HepG2 (cell line): Measurements from ENCODE around the gene HYAL2. TPM values are rescaled to one million over a fixed set of nuclear protein-coding genes. Genes with fewer than 3 reads are reported as not detected.

Source experiments
- BCL6 ChIP-seq: IDR thresholded peaks from 2 replicates; pipeline ENCODE4 v1.6.1; 2016; ENCODE audit warnings: missing genetic modification reagents, missing compliant biosample characterization
- EEA1 ChIP-seq: sonication (generic); formaldehyde crosslinking; IDR thresholded peaks from 2 replicates; pipeline ENCODE4 v1.5.1; 2020; ENCODE audit warnings: mild to moderate bottlenecking, missing genetic modification reagents, borderline replicate concordance
- FOSL2 ChIP-seq: sonication (generic); formaldehyde crosslinking; IDR thresholded peaks from 2 replicates; pipeline ENCODE4 v1.4.0; 2020; ENCODE audit warnings: missing genetic modification reagents
- FOXC1 ChIP-seq: sonication (generic); formaldehyde crosslinking; IDR thresholded peaks from 2 replicates; pipeline ENCODE4 v1.8.0; 2022; ENCODE audit warnings: mild to moderate bottlenecking, missing genetic modification reagents, borderline replicate concordance
- FOXO4 ChIP-seq: sonication (generic); formaldehyde crosslinking; conservative IDR thresholded peaks from 2 replicates; pipeline ENCODE4 v1.8.1; 2023; ENCODE audit warnings: missing genetic modification reagents
- GATAD1 ChIP-seq: IDR thresholded peaks from 2 replicates; pipeline ENCODE4 v1.6.1; 2016; ENCODE audit warnings: missing genetic modification reagents, missing compliant biosample characterization
- NCOA1 ChIP-seq: sonication (generic); formaldehyde crosslinking; IDR thresholded peaks from 2 replicates; pipeline ENCODE4 v1.9.0; 2021; ENCODE audit warnings: missing genetic modification reagents
- SRY ChIP-seq: sonication (generic); formaldehyde crosslinking; IDR thresholded peaks from 2 replicates; pipeline ENCODE4 v1.8.0; 2022; ENCODE audit warnings: mild to moderate bottlenecking, missing genetic modification reagents
- U2AF1 ChIP-seq: fragments of 200-400 bp; formaldehyde crosslinking; optimal IDR thresholded peaks from 2 replicates; pipeline ENCODE3; 2017; ENCODE audit warnings: mild to moderate bottlenecking, low read depth, low read length
- ZBTB4 ChIP-seq: sonication (generic); formaldehyde crosslinking; IDR thresholded peaks from 2 replicates; pipeline ENCODE4 v1.4.0; 2020; ENCODE audit warnings: missing genetic modification reagents, mild to moderate bottlenecking, borderline replicate concordance
- ZC3H13 ChIP-seq: sonication (generic); formaldehyde crosslinking; IDR thresholded peaks from 2 replicates; pipeline ENCODE4 v1.8.1; 2023; ENCODE audit warnings: mild to moderate bottlenecking, missing genetic modification reagents, moderate library complexity
- ZFP91 ChIP-seq: sonication (generic); formaldehyde crosslinking; IDR thresholded peaks from 2 replicates; pipeline ENCODE4 v1.9.0; 2022; ENCODE audit warnings: missing genetic modification reagents, mild to moderate bottlenecking, borderline replicate concordance
- ZNF251 ChIP-seq: sonication (generic); formaldehyde crosslinking; IDR thresholded peaks from 2 replicates; pipeline ENCODE4 v1.9.0; 2021; ENCODE audit warnings: mild to moderate bottlenecking, missing genetic modification reagents
- ZNF292 ChIP-seq: sonication (generic); formaldehyde crosslinking; IDR thresholded peaks from 2 replicates; pipeline ENCODE4 v1.8.1; 2022; ENCODE audit warnings: mild to moderate bottlenecking, low read depth, missing genetic modification reagents, borderline replicate concordance
- ZNF549 ChIP-seq: sonication (generic); formaldehyde crosslinking; IDR thresholded peaks from 2 replicates; pipeline ENCODE4 v1.5.0; 2020; ENCODE audit warnings: missing genetic modification reagents
- ZNF670 ChIP-seq: sonication (generic); formaldehyde crosslinking; IDR thresholded peaks from 2 replicates; pipeline ENCODE4 v1.8.0; 2022; ENCODE audit warnings: mild to moderate bottlenecking, missing genetic modification reagents, borderline replicate concordance
- ZNF703 ChIP-seq: sonication (generic); formaldehyde crosslinking; IDR thresholded peaks from 2 replicates; pipeline ENCODE4 v1.5.1; 2020; ENCODE audit warnings: missing genetic modification reagents, mild to moderate bottlenecking, moderate library complexity, borderline replicate concordance
- ZNF709 ChIP-seq: sonication (generic); formaldehyde crosslinking; IDR thresholded peaks from 2 replicates; pipeline ENCODE4 v1.5.0; 2020; ENCODE audit warnings: mild to moderate bottlenecking, missing genetic modification reagents
- polyA plus RNA-seq, 8 experiments: library from polyadenylated mRNA; depleted of rRNA in 3 of 8; stranded (reverse) in 7 of 8; unstranded in 1 of 8; fragments of >200 nt; fragmentation: Illumina TruSeq in 4 of 8; extraction: Trizol in 4 of 8; gene quantifications; 2 replicates each; pipeline versions ENCODE4 v1.2.1 to v1.2.3, GENCODE V29; 2011 to 2016; ENCODE audit warnings: low read depth in 4 of 8, missing spikeins in 1 of 8, mixed read lengths in 1 of 8; ENCODE audit not compliant: insufficient read depth in 1 of 8
- total RNA-seq, 5 experiments: library from RNA; depleted of rRNA; stranded (reverse); fragments of >200 nt; fragmentation: Illumina TruSeq; extraction: Trizol; gene quantifications; 2 replicates each; pipeline ENCODE4 v1.2.3, GENCODE V29; 2016; ENCODE audit warnings: low read depth in 1 of 5
- TF ChIP-seq, protein P1 (sequence below): sonication (generic); formaldehyde crosslinking; IDR thresholded peaks from 2 replicates; pipeline ENCODE4 v1.4.0; 2020; ENCODE audit warnings: mild to moderate bottlenecking, missing genetic modification reagents
- TF ChIP-seq, protein P2 (sequence below): sonication (generic); formaldehyde crosslinking; IDR thresholded peaks from 2 replicates; pipeline ENCODE4 v1.5.0; 2020; ENCODE audit warnings: missing genetic modification reagents
- TF ChIP-seq, protein P3 (sequence below): sonication (generic); formaldehyde crosslinking; IDR thresholded peaks from 2 replicates; pipeline ENCODE4 v1.4.0; 2020; ENCODE audit warnings: mild to moderate bottlenecking, missing genetic modification reagents

The HYAL2 gene
- total and polyA plus RNA-seq, 2 of the 13 experiments (the other 11 are each of a cell fraction or from before 2014, with no cell fraction given) = 76.2 to 102 TPM

DNA sequence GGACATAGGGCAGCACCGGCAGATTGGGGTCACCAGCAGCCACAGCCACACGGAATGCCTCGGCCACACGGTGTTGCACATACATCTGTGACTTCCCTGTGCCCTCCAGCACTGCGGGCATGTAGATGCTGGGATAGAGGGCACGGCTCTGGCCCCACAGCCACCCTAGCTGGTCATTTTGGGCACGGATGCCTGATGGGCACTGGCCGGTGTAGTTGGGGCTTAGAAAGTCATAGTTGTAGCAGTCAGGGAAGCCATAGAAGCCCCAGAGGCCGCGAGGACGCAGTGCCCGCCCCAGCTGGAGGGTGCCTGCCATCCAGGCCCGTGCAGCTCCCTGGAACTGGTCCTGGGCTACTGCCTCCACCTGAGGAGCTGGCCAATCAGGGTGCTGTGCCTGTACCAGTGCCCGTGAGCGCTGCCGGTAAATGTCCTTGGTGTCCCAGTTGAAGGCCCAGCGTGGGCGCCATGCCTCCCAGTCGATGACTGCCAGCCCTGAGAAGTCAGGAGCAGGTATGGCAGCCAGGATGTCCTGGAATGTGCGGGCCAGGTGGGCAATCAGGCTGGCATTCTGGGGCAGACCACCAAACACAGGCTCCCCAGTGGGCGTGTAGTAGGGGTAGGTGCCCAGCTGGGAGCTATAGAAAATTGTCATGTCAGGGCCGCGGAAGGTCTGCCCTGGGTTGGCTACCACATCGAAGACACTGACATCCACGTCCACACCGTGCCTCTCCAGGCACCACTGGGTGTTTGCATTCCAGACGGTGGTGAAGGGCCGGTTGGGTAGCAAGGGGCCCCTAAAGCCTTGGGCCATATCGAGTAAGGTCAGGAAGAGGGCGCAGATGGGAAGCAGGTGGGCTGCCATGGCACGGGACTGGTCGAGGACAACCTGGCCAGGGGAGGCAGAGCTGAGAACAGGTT is 20.2 kb downstream of the HYAL2 start (continued):
- TF ChIP-seq, protein P1, sequence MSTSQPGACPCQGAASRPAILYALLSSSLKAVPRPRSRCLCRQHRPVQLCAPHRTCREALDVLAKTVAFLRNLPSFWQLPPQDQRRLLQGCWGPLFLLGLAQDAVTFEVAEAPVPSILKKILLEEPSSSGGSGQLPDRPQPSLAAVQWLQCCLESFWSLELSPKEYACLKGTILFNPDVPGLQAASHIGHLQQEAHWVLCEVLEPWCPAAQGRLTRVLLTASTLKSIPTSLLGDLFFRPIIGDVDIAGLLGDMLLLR (CRISPR knock-in tag) = no peak
- TF ChIP-seq ZFP91 (CRISPR knock-in tag) (no peak), ZNF670 (CRISPR knock-in tag) (no peak), ZNF709 (CRISPR knock-in tag) (no peak), NCOA1 (no peak), ZNF251 (CRISPR knock-in tag) (no peak), ZC3H13 (CRISPR knock-in tag) (no peak; the same call in 1 of the 2 replicates), ZNF292 (CRISPR knock-in tag) (no peak), GATAD1 (CRISPR knock-in tag) (no peak), FOXC1 (CRISPR knock-in tag) (no peak), FOXO4 (CRISPR knock-in tag) (no peak), BCL6 (no peak), U2AF1 (no peak), ZNF549 (no peak), EEA1 (CRISPR knock-in tag) (no peak), SRY (no peak; the same call in 1 of the 2 replicates), ZBTB4 (0 out of 2 replicates have a peak, but pooled peaks have one; percentile 1), FOSL2 (CRISPR knock-in tag) (no peak), ZNF703 (CRISPR knock-in tag) (no peak)
- TF ChIP-seq, protein P2, sequence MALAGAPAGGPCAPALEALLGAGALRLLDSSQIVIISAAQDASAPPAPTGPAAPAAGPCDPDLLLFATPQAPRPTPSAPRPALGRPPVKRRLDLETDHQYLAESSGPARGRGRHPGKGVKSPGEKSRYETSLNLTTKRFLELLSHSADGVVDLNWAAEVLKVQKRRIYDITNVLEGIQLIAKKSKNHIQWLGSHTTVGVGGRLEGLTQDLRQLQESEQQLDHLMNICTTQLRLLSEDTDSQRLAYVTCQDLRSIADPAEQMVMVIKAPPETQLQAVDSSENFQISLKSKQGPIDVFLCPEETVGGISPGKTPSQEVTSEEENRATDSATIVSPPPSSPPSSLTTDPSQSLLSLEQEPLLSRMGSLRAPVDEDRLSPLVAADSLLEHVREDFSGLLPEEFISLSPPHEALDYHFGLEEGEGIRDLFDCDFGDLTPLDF (CRISPR knock-in tag) = no peak
- TF ChIP-seq, protein P3, sequence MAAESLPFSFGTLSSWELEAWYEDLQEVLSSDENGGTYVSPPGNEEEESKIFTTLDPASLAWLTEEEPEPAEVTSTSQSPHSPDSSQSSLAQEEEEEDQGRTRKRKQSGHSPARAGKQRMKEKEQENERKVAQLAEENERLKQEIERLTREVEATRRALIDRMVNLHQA = no peak
